ENCODE measurements around the gene PDE4A.

The PDE4A gene

DNA sequence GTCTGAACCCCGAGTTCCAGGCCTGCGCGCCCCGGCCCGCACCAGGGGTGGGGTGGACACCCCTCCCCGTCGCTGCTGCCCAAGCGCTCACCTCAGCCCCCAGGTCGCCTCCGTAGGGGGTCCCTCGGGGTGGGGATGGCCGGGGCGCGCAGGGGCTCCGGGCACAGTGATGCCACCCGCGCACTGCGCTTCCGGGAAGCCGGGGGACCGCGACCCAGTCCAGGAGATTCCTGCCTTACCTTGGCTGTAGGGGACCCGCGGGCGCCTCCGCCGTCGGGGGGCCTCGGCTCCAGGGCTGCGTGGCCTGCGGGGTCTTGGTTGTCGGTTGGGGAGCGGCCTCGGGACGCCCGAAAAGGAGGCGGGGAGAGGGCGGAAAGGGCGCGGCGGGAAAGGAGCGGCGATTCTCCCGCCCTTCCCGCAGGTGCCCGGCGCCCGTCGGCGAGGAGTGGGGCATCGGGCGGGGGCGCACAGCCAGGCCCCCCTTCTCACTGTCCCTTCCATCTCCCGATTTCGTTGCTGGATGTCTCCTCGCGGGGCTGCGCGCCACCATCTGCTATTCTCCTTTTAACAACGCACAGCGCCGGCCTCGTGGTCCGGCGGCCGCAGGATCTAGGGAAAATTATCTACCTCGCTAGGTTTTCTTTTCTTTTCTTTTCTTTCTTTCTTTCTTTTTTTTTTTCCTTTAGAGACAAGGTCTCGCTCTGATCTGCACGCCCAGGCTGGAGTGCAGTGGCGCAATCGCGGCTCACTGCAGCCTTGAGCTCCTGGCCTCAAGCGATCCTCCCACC, 82.9 kb downstream of the PDE4A start, which contains the start of gene KEAP1:
Gene KEAP1 (minus strand): TSS at position 355 of the 788 bp plus-strand sequence. CDS start 3,323 bp downstream, outside the sequence.
- TF ChIP-seq EZH2phosphoT487 (conservative IDR thresholded peaks at IDR 0.05; ENCODE audit: low read length): no peak
- TF ChIP-seq, protein P1, sequence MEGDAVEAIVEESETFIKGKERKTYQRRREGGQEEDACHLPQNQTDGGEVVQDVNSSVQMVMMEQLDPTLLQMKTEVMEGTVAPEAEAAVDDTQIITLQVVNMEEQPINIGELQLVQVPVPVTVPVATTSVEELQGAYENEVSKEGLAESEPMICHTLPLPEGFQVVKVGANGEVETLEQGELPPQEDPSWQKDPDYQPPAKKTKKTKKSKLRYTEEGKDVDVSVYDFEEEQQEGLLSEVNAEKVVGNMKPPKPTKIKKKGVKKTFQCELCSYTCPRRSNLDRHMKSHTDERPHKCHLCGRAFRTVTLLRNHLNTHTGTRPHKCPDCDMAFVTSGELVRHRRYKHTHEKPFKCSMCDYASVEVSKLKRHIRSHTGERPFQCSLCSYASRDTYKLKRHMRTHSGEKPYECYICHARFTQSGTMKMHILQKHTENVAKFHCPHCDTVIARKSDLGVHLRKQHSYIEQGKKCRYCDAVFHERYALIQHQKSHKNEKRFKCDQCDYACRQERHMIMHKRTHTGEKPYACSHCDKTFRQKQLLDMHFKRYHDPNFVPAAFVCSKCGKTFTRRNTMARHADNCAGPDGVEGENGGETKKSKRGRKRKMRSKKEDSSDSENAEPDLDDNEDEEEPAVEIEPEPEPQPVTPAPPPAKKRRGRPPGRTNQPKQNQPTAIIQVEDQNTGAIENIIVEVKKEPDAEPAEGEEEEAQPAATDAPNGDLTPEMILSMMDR (IDR thresholded peaks at IDR 0.05; ENCODE audit: insufficient read depth, low read length, poor library complexity, severe bottlenecking): no peak
- Histone ChIP-seq H3K9ac (ENCODE audit: low read length) (peak within 1 kb of the TSS; percentile 87), H3K36me3 (ENCODE audit: low read length) (no peaks in the 10 kb centered on the region), H3K4me3 (ENCODE audit: insufficient read depth, low read length, poor library complexity, severe bottlenecking) (peak within 1 kb of the TSS; percentile 73), H3K79me2 (ENCODE audit: insufficient read depth, low read length) (peaks cover 38% of the 10 kb centered on the region), H3K9me3 (ENCODE audit: insufficient read depth, low read length) (no peaks in the 10 kb centered on the region), H3K27ac (ENCODE audit: low read depth, low read length) (peak within 1 kb of the TSS; percentile 83), H2AFZ (ENCODE audit: low read depth, low read length, severe bottlenecking) (peak within 1 kb of the TSS; percentile 76), H3K4me2 (ENCODE audit: low read depth, low read length, poor library complexity, severe bottlenecking) (peak within 1 kb of the TSS; percentile 72), H3K27me3 (ENCODE audit: low read length) (no peaks in the 10 kb centered on the region), H3K9me2 (replicated peaks; ENCODE audit: insufficient read depth, low read length) (no peaks in the 10 kb centered on the region), H3F3A (ENCODE audit: insufficient read depth) (peaks cover 16% of the 10 kb centered on the region), H4K20me1 (ENCODE audit: low read depth, low read length) (no peaks in the 10 kb centered on the region)

DNA sequence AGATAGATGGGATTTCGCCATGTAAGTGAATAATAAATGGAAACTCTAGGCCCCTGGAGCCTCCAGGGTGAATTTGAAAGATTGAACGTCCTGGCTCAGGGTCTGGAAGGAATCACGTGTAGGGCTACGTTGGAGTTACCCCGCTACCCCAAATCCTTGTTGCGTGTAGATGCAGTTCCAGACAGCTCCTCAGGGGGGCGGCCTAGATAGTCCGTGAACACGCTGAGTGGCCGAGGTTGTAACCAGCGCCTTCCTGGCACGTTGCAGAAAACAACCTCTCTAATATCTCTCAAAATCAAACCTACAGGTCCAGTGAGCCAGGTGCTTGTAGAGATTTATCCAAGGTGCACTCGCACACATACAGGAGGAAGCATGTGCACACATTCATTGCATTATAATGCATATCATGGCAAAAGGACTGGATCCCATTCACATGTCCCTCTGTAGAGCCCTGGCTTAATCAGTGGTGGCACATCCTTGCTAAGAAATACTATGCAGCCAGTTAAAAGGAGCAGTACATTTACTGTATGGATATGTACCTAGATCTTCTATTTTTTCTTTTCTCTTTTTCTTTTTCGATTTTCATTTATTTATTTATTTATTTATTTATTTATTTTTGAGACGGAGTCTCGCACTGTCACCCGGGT, 85.4 kb downstream of the PDE4A start:
- Histone ChIP-seq H3K4me2 (ENCODE audit: low read depth, low read length, poor library complexity, severe bottlenecking) (no peak overlapping the region), H3K9me2 (replicated peaks; ENCODE audit: insufficient read depth, low read length) (no peaks in the 10 kb centered on the region), H3K27me3 (ENCODE audit: low read length) (no peaks in the 10 kb centered on the region), H4K20me1 (ENCODE audit: low read depth, low read length) (no peaks in the 10 kb centered on the region), H3K36me3 (ENCODE audit: low read length) (no peaks in the 10 kb centered on the region), H3K9ac (ENCODE audit: low read length) (no peak overlapping the region), H3K4me3 (ENCODE audit: insufficient read depth, low read length, poor library complexity, severe bottlenecking) (no peak overlapping the region), H3K27ac (ENCODE audit: low read depth, low read length) (no peak overlapping the region), H3K79me2 (ENCODE audit: insufficient read depth, low read length) (peaks cover 17% of the 10 kb centered on the region), H3K9me3 (ENCODE audit: insufficient read depth, low read length) (no peaks in the 10 kb centered on the region), H2AFZ (ENCODE audit: low read depth, low read length, severe bottlenecking) (no peak overlapping the region), H3F3A (ENCODE audit: insufficient read depth) (peaks cover 16% of the 10 kb centered on the region)
- TF ChIP-seq EZH2phosphoT487 (conservative IDR thresholded peaks at IDR 0.05; ENCODE audit: low read length): no peak
- TF ChIP-seq, protein P1 (IDR thresholded peaks at IDR 0.05; ENCODE audit: insufficient read depth, low read length, poor library complexity, severe bottlenecking): peak; percentile 55

DNA sequence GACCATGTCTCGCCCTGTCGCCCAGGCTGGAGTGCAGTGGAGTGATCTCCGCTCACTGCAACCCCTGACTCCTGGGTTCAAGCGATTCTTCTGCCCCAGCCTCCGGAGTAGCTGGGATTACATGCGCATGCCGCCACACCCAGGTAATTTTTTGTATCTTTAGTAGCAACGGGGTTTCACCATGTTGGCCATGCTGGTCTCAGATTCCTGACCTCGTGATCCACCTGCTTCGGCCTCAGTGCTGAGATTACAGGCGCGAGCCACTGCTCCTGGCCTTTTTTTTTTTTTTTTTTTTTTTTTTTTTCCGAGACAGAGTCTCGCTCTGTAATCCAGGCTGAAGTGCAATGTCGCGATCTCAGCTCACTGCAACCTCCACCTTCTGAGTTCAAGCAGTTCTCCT, 87.7 kb downstream of the PDE4A start:
- H4K20me1 ChIP-seq (ENCODE audit: low read depth, low read length): no peaks in the 10 kb centered on the region
- peaks cover 16% of the 10 kb centered on the region for H3F3A ChIP-seq (ENCODE audit: insufficient read depth)
- TF ChIP-seq, protein P1 (IDR thresholded peaks at IDR 0.05; ENCODE audit: insufficient read depth, low read length, poor library complexity, severe bottlenecking): no peak
- no peak for TF ChIP-seq EZH2phosphoT487 (conservative IDR thresholded peaks at IDR 0.05; ENCODE audit: low read length)
- H3K9ac ChIP-seq (ENCODE audit: low read length): no peak overlapping the region
- no peak overlapping the region for H3K27ac ChIP-seq (ENCODE audit: low read depth, low read length)
- H3K9me3 ChIP-seq (ENCODE audit: insufficient read depth, low read length): no peaks in the 10 kb centered on the region
- H3K4me2 ChIP-seq (ENCODE audit: low read depth, low read length, poor library complexity, severe bottlenecking): no peak overlapping the region
- no peaks in the 10 kb centered on the region for H3K79me2 ChIP-seq (ENCODE audit: insufficient read depth, low read length)
- no peaks in the 10 kb centered on the region for H3K9me2 ChIP-seq (replicated peaks; ENCODE audit: insufficient read depth, low read length)
- H3K4me3 ChIP-seq (ENCODE audit: insufficient read depth, low read length, poor library complexity, severe bottlenecking): no peak overlapping the region
- no peaks in the 10 kb centered on the region for H3K36me3 ChIP-seq (ENCODE audit: low read length)
- H2AFZ ChIP-seq (ENCODE audit: low read depth, low read length, severe bottlenecking): no peak overlapping the region
- no peaks in the 10 kb centered on the region for H3K27me3 ChIP-seq (ENCODE audit: low read length)
